Stomach (tissue), 4 donors: ENCODE measurements around the gene JDP2.

Source experiments
- POLR2A ChIP-seq, 4 donors: fragments of 450-650 bp; IDR thresholded peaks; one replicate each; pipeline ENCODE4 v1.6.1; 2016; ENCODE audit warnings: antibody characterized with exemption in 4 of 4, control low read depth in 2 of 4, mild to moderate bottlenecking in 1 of 4, moderate library complexity in 1 of 4
- TF ChIP-seq, protein P1 (sequence below), 7 experiments: fragments of 450-650 bp in 4 of 7; fragments of 200-600 bp in 3 of 7; sonication (generic) in 3 of 7; IDR thresholded peaks; one replicate each; pipeline ENCODE4 v1.5.1; 2016 to 2019; ENCODE audit warnings: antibody characterized with exemption in 7 of 7, control low read depth in 2 of 7, mild to moderate bottlenecking in 1 of 7

GRCh38 chr14:75493592-75494087 lies 65.8 kb downstream of the JDP2 start:
- TF ChIP-seq, protein P1, sequence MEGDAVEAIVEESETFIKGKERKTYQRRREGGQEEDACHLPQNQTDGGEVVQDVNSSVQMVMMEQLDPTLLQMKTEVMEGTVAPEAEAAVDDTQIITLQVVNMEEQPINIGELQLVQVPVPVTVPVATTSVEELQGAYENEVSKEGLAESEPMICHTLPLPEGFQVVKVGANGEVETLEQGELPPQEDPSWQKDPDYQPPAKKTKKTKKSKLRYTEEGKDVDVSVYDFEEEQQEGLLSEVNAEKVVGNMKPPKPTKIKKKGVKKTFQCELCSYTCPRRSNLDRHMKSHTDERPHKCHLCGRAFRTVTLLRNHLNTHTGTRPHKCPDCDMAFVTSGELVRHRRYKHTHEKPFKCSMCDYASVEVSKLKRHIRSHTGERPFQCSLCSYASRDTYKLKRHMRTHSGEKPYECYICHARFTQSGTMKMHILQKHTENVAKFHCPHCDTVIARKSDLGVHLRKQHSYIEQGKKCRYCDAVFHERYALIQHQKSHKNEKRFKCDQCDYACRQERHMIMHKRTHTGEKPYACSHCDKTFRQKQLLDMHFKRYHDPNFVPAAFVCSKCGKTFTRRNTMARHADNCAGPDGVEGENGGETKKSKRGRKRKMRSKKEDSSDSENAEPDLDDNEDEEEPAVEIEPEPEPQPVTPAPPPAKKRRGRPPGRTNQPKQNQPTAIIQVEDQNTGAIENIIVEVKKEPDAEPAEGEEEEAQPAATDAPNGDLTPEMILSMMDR (IDR thresholded peaks at IDR 0.05), result no peak
- TF ChIP-seq POLR2A (IDR thresholded peaks at IDR 0.05), result no peak
